Measurements from ENCODE around the gene GSTO2.

DNA sequence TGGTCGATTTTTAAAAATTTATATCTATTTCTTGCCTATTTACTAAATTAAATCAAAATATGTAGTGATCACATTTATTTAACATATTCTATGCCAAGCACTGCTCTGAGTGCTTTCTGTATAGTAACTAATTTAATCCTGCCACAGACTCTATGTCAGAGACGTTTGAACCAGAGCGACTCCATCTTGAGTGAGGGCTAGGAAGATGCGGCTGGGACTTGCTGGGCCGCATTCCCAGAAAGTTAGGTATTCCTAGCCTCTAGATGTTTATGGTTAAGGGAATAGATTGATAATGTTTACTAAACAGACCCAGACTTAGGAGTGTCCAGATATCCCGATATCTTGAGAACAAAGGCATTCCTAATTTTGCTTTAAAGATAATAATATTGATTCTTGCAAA is 17.5 kb upstream of the GSTO2 start:
- TF ChIP-seq, protein P1, sequence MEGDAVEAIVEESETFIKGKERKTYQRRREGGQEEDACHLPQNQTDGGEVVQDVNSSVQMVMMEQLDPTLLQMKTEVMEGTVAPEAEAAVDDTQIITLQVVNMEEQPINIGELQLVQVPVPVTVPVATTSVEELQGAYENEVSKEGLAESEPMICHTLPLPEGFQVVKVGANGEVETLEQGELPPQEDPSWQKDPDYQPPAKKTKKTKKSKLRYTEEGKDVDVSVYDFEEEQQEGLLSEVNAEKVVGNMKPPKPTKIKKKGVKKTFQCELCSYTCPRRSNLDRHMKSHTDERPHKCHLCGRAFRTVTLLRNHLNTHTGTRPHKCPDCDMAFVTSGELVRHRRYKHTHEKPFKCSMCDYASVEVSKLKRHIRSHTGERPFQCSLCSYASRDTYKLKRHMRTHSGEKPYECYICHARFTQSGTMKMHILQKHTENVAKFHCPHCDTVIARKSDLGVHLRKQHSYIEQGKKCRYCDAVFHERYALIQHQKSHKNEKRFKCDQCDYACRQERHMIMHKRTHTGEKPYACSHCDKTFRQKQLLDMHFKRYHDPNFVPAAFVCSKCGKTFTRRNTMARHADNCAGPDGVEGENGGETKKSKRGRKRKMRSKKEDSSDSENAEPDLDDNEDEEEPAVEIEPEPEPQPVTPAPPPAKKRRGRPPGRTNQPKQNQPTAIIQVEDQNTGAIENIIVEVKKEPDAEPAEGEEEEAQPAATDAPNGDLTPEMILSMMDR (IDR thresholded peaks at IDR 0.05; ENCODE audit: insufficient read depth, low read depth, low read length) = no peak
- TF ChIP-seq EZH2 (IDR thresholded peaks at IDR 0.05; ENCODE audit: insufficient read depth, low read length) = no peak
